ENCODE data around the gene HSDL1.

- no peak for TF ChIP-seq CTCF (IDR thresholded peaks at IDR 0.05)
- no peak for TF ChIP-seq EP300 (IDR thresholded peaks at IDR 0.05)
- TF ChIP-seq POLR2AphosphoS5 (IDR thresholded peaks at IDR 0.05): no peak
These were observed 33.5 kb downstream of the HSDL1 start for GRCh38 chr16:84111525-84111924.
